ENCODE measurements around the gene AUTS2.

GRCh38 chr7:70787286-70787685 is 1189.0 kb downstream of the AUTS2 start:
- no peak for TF ChIP-seq CTCF (IDR thresholded peaks at IDR 0.05; ENCODE audit: control extremely low read depth in 1 of 3, insufficient read depth in 1 of 3, low read depth in 1 of 3, low read length in 3 of 3)
- no peak for TF ChIP-seq SRF (IDR thresholded peaks at IDR 0.05; ENCODE audit: low read depth, low read length)
- TF ChIP-seq TBP (IDR thresholded peaks at IDR 0.05; ENCODE audit: low read depth, low read length) = no peak
- TF ChIP-seq CREB1 (IDR thresholded peaks at IDR 0.05) = no peak
- TF ChIP-seq EP300 (IDR thresholded peaks at IDR 0.05; ENCODE audit: borderline replicate concordance in 1 of 2, low read depth in 2 of 2, low read length in 2 of 2) = no peak
- no peak for TF ChIP-seq MAFK (IDR thresholded peaks at IDR 0.05; ENCODE audit: low read depth, low read length)
- no peak for TF ChIP-seq E2F6 (IDR thresholded peaks at IDR 0.05)
- TF ChIP-seq SIX5 (IDR thresholded peaks at IDR 0.05; ENCODE audit: low read depth, low read length) = no peak
- no peak for TF ChIP-seq RAD21 (IDR thresholded peaks at IDR 0.05 in 1 of 2, conservative IDR thresholded peaks at IDR 0.05 in 1 of 2; ENCODE audit: low read depth in 2 of 2, low read length in 2 of 2)
- TF ChIP-seq RNF2 (IDR thresholded peaks at IDR 0.05; ENCODE audit: borderline replicate concordance, low read depth, low read length, missing control alignments, poor library complexity, severe bottlenecking) = no peak
